ENCODE measurements around the gene SHANK2.
"Not testable (repeated sequence)": the region's sequence is repeated elsewhere in the genome, so short reads cannot be mapped to it uniquely, and the experiment has no call there.

Gene SHANK2

DNA sequence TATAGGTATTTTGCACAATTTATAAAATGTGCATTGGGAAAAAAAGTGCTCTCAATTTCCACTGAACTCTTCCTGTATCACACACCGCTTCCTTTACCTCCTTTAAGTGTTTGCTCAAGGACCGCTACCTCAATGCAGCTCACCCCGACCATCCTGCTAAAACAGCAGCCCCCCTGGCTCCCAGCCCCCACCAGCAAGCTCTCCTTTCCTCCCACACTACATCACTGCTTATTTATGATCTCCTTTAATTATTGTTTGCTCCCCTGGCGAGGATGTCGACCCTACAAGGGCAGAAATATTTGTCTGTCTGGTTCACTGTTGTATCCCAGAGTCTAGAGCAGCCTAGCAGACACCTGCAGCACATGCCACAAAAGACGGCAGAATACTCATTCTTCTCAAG lies 10.0 kb downstream of the SHANK2 start:
- DNase-seq = no peak

DNA sequence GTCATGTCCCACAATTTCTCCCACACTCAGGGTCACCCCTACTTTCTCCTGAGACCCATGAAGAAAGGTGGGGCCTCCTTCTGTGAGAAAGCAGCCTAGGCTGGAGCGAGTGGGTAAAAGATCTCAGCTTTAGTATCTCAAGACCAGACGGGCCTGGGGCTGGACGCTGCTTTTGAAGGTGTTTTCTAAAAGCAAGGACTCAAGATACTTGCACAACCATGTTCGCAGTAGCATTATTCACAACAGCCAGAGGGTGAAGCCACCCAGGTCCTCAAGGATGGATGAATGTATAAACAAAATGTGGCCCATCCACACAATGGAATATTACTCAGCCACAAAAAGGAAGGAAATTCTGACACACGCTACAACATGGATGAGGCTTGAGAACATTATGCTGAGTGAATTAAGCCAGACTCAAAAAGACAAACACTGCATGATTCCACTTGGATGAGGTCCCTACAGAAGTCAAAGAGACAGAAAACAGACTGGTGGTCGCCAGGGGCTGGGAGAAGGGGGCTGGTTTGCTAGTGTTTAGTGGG lies 10.6 kb downstream of the SHANK2 start:
- no peak for DNase-seq

DNA sequence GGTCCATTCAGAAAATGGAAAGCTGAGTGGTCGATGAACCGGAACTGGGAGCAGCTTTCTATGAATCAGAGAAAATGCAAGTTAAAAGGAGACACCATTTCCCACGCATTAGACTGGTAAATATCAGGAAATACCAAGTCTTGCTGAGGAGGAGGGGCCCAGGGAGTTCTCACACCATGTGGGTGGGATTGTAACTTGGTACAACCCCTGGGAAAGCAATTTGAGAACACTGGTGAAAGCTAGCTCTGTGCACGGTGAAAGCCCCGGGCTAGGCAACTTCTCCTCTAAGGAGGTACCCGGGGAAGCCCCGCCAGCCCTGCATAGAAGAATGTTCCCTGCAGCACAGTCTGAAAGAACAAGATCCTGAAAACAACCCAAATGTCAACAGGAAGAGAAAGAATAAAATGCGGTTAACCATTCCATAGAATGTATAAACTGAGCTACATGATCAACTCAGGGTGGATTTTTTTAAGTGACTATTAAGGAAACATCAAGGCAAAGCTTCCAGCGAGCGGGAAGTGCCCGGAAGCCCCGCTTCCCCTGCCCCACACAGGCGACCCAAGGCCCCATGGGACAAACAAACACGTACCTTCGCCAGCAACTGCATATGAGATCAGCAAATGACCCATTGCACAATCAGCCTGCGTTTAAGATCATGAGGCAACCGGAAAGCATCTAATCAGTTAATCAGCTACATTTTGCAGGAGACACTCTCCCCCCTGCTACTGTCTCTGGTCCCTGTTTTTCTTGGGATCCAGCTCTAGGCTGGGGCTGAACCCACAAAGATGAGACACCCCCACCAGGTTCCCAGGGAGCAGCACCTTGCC lies 11.3 kb downstream of the SHANK2 start:
- peak; percentile 12 for DNase-seq

- no peak for DNase-seq
Observed at GRCh38 chr11:71240061-71240690, 12.2 kb downstream of the SHANK2 start.

DNA sequence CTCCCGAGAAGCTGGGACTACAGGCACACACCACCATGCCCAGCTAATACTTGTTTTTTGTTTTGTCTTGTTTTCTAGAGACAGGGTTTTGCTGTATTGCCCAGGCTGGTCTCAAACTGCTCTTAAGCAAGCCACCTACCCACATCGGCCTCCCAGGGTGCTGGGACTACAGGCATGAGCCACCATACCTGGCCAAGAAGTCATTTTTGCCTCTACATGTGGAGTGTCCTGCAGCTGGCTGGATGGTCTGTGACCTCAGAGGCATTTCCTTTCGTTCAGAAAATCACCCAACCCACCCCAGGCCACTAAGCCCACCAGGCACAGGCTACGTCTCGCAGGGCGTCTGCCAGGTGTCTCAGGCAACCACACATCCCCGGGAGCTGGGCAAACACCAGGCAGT lies 12.8 kb downstream of the SHANK2 start:
- no peak for DNase-seq

DNA sequence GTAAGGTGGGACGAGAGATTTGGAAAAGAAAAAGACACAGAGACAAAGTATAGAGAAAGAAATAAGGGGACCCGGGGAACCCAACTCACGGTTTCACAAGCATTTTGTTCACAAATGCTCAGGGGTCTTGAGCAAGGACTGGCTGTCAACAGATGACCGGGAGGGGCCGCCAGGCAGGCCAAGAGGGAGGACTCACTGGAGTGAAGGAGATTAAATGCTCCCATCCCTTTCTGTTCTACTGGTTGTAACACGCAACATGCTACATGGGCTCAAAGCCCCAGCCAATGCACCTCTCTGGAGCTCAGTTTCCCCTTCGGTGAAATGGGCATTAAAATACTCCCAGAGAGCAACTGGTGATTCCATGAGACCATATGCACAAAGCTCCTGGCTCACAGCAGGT lies 13.4 kb downstream of the SHANK2 start:
- no peak for DNase-seq

GRCh38 chr11:71238285-71238875 lies 14.0 kb downstream of the SHANK2 start:
- DNase-seq = no peak

GRCh38 chr11:71237853-71238252 lies 14.5 kb downstream of the SHANK2 start:
- DNase-seq = no peak

DNA sequence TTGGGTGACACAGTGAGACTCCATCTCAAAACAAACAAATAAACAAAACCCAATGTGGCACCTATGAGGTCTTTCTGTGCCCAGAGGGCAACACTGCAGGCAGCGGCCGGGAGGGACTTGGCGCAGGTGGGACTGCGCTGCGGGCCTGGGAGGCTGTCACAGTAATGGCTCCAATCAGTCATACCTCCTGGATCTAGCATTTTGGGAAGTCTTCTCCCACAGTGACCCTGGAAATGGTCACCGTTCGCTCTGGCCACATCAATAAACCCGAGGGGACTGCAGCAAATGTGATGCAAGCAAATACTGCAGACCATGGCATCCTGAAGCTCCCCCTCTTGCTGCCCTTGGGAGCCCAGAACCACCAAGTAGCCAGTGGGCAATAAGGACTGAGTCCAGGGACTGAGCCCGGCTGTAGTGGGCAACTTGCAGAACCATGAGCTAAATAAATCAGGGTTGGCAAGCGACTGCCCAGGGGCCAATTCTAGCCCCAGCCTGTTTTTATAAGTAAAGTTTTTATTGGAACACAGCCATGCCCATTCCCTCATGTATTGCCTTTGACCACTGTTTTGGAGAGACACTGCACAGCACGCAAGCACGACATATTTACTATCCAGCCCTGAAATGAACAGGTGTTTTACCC lies 15.4 kb downstream of the SHANK2 start:
- DNase-seq = no peak

GRCh38 chr11:71235719-71236118 lies 16.7 kb downstream of the SHANK2 start:
- no peak for DNase-seq

GRCh38 chr11:71233896-71234852 lies 18.2 kb downstream of the SHANK2 start:
- not testable (repeated sequence) for DNase-seq

GRCh38 chr11:71232364-71232763 lies 20.0 kb downstream of the SHANK2 start:
- no peak for DNase-seq

GRCh38 chr11:71228961-71229360 lies 23.4 kb downstream of the SHANK2 start:
- DNase-seq = no peak

- DNase-seq = no peak
Observed at GRCh38 chr11:71227058-71227659, 25.2 kb downstream of the SHANK2 start.

GRCh38 chr11:71223671-71224660 lies 28.4 kb downstream of the SHANK2 start:
- DNase-seq = no peak

DNA sequence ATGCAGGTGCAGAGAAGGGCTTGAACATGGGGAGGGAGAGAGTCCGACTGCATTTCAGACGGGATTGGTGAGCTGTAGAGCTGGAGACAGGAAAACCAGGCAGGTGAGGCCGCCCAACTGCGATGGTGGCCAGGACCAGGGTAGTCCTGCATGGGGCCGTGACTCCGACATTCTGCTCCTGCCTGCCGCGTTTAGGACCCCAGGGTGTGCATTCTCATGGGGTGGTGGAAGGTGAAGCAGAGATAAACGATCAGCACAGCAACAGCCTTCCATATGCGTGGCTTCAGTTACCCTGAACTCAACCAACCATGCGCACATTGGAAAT lies 29.3 kb downstream of the SHANK2 start:
- no peak for DNase-seq

DNA sequence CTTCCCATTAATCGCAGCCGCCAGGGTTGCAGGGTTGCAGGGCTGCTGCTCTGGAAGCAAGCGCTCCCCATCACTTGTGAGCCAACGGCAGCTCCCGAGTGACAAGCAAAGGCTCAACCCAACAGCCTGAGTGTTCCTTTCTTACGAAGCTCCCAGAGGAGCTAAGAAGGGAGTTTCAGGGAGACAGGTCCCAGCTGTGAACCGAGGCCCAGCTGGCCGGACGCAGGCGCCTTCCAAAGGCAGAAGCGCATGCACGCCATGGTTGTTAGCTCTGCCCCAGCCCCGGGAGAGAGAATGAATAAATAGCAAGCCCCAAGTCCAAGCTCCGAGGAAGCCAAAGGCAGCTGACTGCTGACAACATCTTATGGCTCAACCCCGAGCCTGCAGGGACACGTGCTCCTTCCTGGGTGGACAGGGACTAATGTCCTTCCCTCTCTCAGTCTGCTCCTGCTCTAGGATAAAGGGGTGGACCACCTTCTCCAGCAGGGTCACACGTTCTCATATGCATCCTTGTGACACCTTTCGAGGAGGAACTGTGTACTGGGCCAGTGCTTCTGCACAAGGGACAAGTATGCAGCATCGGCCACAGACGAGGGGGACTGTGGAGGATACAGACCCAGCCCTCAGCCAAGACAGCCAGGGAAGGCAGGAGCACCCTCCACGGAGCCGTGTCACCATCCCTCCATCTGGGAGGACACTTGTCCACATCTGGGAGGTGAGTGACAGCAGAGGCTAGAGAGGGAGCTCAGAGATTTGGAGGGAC lies 29.9 kb downstream of the SHANK2 start:
- DNase-seq = no peak

GRCh38 chr11:71221821-71222220 lies 30.6 kb downstream of the SHANK2 start:
- DNase-seq = no peak

- DNase-seq = no peak
Observed at GRCh38 chr11:71221201-71221600, 31.2 kb downstream of the SHANK2 start.
